GM12872 (cell line): ENCODE measurements around the gene SLC22A9.

ENCODE experiments used
- TF ChIP-seq, protein P1 (sequence below): IDR thresholded peaks from 3 replicates; pipeline ENCODE4 v1.5.1; 2011; ENCODE audit warnings: low read depth, mild to moderate bottlenecking, low read length, moderate library complexity; ENCODE audit not compliant: insufficient read depth

Gene SLC22A9

DNA sequence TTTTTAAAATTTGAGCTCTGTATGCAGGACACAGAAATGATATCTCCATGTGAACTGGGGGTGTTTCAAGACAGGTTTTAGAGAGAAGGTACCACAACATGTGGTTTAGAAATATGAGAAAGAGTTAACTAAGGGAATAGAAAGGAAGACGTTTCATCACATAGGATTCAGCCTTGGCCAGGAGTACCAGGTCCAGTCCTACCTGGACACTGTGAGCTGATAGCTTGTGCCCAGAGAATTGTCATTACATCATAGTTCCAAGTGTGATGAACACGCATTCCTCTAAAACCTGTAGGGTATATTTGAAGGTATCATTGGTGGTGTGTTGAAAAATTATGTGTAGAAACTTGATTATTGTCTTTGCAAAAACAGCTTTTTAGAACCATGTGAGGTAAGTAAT, 1.8 kb downstream of the SLC22A9 start:
- TF ChIP-seq, protein P1, sequence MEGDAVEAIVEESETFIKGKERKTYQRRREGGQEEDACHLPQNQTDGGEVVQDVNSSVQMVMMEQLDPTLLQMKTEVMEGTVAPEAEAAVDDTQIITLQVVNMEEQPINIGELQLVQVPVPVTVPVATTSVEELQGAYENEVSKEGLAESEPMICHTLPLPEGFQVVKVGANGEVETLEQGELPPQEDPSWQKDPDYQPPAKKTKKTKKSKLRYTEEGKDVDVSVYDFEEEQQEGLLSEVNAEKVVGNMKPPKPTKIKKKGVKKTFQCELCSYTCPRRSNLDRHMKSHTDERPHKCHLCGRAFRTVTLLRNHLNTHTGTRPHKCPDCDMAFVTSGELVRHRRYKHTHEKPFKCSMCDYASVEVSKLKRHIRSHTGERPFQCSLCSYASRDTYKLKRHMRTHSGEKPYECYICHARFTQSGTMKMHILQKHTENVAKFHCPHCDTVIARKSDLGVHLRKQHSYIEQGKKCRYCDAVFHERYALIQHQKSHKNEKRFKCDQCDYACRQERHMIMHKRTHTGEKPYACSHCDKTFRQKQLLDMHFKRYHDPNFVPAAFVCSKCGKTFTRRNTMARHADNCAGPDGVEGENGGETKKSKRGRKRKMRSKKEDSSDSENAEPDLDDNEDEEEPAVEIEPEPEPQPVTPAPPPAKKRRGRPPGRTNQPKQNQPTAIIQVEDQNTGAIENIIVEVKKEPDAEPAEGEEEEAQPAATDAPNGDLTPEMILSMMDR = no peak

DNA sequence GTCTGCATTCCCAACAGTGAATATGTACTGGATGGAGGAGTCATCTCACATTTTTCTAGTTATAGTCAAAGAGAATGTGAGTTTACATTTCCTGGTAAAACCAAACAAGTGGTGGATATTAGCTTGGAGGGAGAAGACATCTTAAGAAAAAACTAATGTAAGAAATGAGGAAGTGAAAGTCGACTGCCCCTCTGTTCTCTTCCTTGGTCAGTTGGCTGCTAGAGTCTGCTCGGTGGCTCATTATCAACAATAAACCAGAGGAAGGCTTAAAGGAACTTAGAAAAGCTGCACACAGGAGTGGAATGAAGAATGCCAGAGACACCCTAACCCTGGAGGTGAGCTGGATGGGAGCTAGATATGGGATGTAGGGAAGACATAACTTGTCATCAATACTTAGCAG, 5.8 kb downstream of the SLC22A9 start:
- TF ChIP-seq, protein P1 = no peak

DNA sequence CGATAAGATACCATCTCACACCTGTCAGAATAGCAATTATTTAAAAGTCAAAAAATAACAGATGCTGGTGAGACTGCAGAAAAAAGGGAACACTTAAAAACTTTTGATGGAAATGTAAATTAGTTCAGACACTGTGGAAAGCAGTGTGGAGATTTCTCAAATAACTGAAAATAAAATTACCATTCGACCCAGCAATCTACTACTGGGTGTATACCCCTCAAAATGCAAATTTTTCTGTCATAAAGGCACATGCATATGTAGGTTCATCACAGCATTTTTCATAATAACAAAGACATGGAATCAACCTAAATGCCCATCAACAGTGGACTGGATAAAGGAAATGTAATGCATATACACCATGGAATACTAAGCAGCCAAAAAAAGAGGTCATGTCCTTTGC, 10.5 kb downstream of the SLC22A9 start:
- TF ChIP-seq, protein P1 = no peak

DNA sequence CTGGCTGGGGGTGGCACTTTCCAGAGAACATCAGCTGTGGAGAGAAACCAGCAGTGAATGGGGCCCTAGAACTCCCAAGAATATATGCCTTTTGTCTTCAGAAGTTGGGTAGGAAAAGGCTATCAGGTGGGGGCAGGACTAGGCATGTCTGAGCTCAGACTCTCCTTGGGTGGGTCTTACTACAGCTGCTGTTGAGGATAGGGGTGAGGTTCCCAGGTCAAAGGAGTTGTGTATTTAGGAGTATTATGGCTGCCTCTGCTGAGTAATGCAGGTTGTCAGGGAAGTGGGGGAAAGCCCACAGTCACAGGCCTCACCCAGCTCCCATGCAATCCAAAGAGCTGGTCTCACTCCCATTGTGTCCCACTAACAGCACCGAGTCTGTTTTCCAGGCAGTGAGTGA, 26.1 kb downstream of the SLC22A9 start:
- TF ChIP-seq, protein P1 = no peak

DNA sequence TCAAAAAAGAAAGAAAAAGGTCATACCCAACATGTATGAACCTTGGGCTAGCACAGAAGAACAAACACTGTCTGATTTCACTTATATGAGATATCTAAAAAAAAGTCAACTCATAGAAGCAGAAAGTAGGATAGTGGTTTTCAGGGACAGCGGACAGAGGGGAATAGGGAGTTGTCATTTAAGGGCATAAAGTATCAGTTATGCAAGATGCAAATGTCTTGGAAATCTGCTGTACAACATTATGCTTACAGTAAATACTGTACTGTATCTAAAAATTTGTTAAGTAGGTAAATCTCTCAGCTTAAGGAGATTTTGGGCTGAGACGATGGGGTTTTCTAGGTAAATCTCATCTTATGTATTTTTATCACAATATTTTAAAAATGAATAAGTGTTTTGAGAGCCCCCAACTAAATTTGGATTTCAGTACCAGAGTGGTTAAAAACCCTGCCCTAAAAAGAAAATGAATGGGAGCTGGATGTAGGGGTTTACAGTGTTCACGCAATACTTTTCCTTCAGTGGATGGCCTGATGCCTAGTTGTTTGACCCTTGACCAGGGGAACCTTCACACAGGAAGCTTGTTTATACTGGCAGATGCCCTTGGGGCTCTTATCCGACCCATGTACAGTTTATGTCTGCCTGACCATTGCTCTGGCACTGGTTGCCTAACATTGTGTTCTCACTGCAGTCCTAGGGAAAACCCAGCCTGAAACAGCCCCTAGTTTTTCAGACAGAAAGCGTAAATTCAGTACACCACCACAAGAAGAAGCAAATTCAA, 34.8 kb downstream of the SLC22A9 start:
- TF ChIP-seq, protein P1 = no peak

DNA sequence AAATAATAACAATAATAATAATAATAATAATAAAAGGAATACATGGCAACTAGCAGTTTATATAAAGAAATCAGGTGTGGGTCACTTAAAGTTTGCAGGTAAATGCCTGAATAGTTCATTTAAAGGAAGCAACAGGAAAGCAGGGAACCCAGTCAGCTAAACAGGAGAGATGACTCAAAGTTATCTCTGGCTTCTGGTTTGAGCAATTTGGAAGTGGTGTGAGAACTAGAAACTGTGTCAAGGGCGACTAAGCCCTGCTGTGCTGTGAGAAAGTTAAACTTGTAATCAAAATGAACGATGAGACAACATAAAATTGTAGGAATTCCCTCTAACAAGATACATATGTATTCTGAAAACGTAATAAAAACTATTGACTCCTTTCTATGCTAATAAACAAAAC, 35.5 kb downstream of the SLC22A9 start:
- TF ChIP-seq, protein P1 = no peak

DNA sequence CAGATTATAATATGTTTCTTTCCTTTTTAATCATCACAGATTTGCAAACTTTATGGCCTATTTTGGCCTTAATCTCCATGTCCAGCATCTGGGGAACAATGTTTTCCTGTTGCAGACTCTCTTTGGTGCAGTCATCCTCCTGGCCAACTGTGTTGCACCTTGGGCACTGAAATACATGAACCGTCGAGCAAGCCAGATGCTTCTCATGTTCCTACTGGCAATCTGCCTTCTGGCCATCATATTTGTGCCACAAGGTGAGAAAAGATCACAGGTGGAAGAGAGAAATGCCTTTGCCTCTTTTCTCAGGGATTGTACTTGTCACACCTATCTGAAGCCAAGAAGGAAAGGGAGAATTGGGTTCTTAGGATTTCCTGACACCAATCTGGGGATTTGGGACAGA, 36.9 kb downstream of the SLC22A9 start:
- TF ChIP-seq, protein P1 = no peak
